ENCODE measurements around the gene EYS.
"Not testable (repeated sequence)": the region's sequence is repeated elsewhere in the genome, so short reads cannot be mapped to it uniquely, and the experiment has no call there.

Gene EYS

DNA sequence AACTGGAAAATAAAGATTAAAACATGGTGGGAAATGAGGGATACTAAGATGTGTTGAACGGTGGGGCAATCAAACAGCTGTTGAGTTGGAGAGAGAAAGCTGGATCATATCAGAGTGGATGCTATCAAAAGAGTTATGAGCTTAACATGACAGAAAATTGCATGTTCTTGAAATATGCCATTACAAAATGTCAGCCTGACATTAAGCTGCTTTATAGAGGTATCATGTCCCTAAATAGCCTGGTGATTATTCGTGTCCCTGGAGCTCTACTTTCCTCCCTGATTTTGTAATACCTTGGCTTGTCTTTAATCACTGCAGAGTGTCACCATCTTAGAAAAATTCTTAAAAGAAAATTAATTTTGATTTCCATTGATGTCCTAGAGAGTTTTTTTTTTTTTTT is 1848.3 kb downstream of the EYS start:
- H2AFZ ChIP-seq (ENCODE audit: low read depth), result no peak overlapping the region
- TF ChIP-seq, protein P1, sequence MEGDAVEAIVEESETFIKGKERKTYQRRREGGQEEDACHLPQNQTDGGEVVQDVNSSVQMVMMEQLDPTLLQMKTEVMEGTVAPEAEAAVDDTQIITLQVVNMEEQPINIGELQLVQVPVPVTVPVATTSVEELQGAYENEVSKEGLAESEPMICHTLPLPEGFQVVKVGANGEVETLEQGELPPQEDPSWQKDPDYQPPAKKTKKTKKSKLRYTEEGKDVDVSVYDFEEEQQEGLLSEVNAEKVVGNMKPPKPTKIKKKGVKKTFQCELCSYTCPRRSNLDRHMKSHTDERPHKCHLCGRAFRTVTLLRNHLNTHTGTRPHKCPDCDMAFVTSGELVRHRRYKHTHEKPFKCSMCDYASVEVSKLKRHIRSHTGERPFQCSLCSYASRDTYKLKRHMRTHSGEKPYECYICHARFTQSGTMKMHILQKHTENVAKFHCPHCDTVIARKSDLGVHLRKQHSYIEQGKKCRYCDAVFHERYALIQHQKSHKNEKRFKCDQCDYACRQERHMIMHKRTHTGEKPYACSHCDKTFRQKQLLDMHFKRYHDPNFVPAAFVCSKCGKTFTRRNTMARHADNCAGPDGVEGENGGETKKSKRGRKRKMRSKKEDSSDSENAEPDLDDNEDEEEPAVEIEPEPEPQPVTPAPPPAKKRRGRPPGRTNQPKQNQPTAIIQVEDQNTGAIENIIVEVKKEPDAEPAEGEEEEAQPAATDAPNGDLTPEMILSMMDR (conservative IDR thresholded peaks at IDR 0.05; ENCODE audit: low read depth, low read length), result no peak
- no peak overlapping the region for H3K4me2 ChIP-seq

DNA sequence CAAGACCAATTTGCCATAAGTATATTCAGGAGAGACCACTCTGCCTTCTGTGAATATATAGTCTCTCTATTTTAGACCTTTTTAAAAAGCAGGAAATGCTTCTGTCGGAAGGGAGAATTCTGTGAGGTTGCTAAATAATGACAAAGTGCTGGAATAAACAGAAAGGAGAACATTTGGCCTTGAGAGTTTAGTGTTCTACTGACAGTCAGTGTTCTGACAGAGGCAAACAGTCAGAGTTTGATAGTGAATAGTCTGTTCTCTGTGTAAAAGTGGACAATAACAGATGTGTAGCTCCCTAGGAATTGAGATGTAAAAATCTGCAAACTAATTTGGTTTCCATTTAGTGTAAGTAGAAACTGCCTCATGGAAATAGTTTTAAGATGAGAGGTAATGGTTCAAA is 1850.8 kb downstream of the EYS start:
- no peak overlapping the region for H3K9ac ChIP-seq
- no peak overlapping the region for H3K27ac ChIP-seq
- H2AFZ ChIP-seq (ENCODE audit: low read depth), result no peak overlapping the region
- H3K79me2 ChIP-seq (ENCODE audit: insufficient read depth, low read depth), result no peaks in the 10 kb centered on the region
- TF ChIP-seq, protein P1 (conservative IDR thresholded peaks at IDR 0.05; ENCODE audit: low read depth, low read length), result no peak
- H3K36me3 ChIP-seq (ENCODE audit: insufficient read depth), result no peaks in the 10 kb centered on the region
- H3K4me3 ChIP-seq (IDR thresholded peaks at IDR 0.05; ENCODE audit: insufficient read depth, low read depth, low read length), result no peak overlapping the region
- H4K20me1 ChIP-seq (ENCODE audit: insufficient read depth), result no peaks in the 10 kb centered on the region
- no peak overlapping the region for H3K4me2 ChIP-seq
- no peaks in the 10 kb centered on the region for H3K4me1 ChIP-seq (ENCODE audit: low read depth, poor library complexity, severe bottlenecking)
- no peaks in the 10 kb centered on the region for H3K27me3 ChIP-seq (ENCODE audit: insufficient read depth, low read depth)

More for the DNA sequence above, 1848.3 kb downstream of the EYS start:
- Histone ChIP-seq H3K9ac (no peak overlapping the region), H3K4me3 (IDR thresholded peaks at IDR 0.05; ENCODE audit: insufficient read depth, low read depth, low read length) (no peak overlapping the region), H3K27me3 (ENCODE audit: insufficient read depth, low read depth) (no peaks in the 10 kb centered on the region), H4K20me1 (ENCODE audit: insufficient read depth) (no peaks in the 10 kb centered on the region), H3K36me3 (ENCODE audit: insufficient read depth) (no peaks in the 10 kb centered on the region), H3K4me1 (ENCODE audit: low read depth, poor library complexity, severe bottlenecking) (no peaks in the 10 kb centered on the region), H3K79me2 (ENCODE audit: insufficient read depth, low read depth) (no peaks in the 10 kb centered on the region), H3K27ac (no peak overlapping the region)

DNA sequence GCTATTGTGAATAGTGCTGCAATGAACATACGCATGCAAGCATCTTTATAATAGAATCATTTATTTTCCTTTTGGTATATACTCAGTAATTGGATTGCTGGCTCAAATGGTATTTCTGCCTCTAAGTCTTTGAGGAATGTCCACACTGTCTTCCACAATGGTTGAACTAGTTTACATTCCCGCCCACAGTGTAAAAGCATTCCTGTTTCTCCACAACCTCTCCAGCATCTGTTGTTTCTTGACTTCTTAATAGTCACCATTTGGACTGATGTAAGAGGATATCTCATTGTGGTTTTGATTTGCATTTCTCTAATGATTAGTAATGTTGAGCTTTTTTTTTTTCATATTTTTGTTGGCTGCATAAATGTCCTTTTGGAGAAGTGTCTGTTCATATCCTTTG is 1862.7 kb downstream of the EYS start:
- H2AFZ ChIP-seq (ENCODE audit: low read depth), result no peak overlapping the region
- no peak overlapping the region for H3K27ac ChIP-seq
- no peaks in the 10 kb centered on the region for H4K20me1 ChIP-seq (ENCODE audit: insufficient read depth)
- H3K27me3 ChIP-seq (ENCODE audit: insufficient read depth, low read depth), result no peaks in the 10 kb centered on the region
- no peaks in the 10 kb centered on the region for H3K79me2 ChIP-seq (ENCODE audit: insufficient read depth, low read depth)
- TF ChIP-seq, protein P1 (conservative IDR thresholded peaks at IDR 0.05; ENCODE audit: low read depth, low read length), result no peak
- H3K4me1 ChIP-seq (ENCODE audit: low read depth, poor library complexity, severe bottlenecking), result no peaks in the 10 kb centered on the region
- no peak overlapping the region for H3K4me3 ChIP-seq (IDR thresholded peaks at IDR 0.05; ENCODE audit: insufficient read depth, low read depth, low read length)
- H3K36me3 ChIP-seq (ENCODE audit: insufficient read depth), result no peaks in the 10 kb centered on the region
- H3K9ac ChIP-seq, result no peak overlapping the region
- no peak overlapping the region for H3K4me2 ChIP-seq

DNA sequence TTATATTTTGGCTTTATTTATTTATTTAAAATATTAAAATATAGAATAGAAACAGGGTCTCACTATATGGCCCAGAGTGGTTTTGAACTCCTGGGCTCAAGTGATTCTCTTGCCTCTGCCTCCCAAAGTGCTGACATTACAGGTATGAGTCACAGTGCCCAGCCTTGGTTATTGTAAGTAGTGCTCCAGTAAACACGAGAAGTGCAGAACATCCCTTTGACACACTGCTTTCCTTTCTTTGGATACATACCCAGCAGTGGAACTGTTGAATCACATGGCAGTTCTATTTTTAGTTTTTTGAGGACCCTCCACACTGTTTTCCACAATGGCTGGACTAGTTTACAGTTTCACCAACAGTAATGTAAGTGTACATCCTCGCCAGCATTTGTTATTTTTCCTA is 1867.5 kb downstream of the EYS start:
- H3K79me2 ChIP-seq (ENCODE audit: insufficient read depth, low read depth), result no peaks in the 10 kb centered on the region
- H3K4me3 ChIP-seq (IDR thresholded peaks at IDR 0.05; ENCODE audit: insufficient read depth, low read depth, low read length), result no peak overlapping the region
- no peak overlapping the region for H3K4me2 ChIP-seq
- no peak overlapping the region for H3K27ac ChIP-seq
- TF ChIP-seq, protein P1 (conservative IDR thresholded peaks at IDR 0.05; ENCODE audit: low read depth, low read length), result no peak
- no peaks in the 10 kb centered on the region for H3K4me1 ChIP-seq (ENCODE audit: low read depth, poor library complexity, severe bottlenecking)
- H2AFZ ChIP-seq (ENCODE audit: low read depth), result no peak overlapping the region
- H4K20me1 ChIP-seq (ENCODE audit: insufficient read depth), result no peaks in the 10 kb centered on the region
- H3K27me3 ChIP-seq (ENCODE audit: insufficient read depth, low read depth), result no peaks in the 10 kb centered on the region
- no peaks in the 10 kb centered on the region for H3K36me3 ChIP-seq (ENCODE audit: insufficient read depth)
- H3K9ac ChIP-seq, result no peak overlapping the region

DNA sequence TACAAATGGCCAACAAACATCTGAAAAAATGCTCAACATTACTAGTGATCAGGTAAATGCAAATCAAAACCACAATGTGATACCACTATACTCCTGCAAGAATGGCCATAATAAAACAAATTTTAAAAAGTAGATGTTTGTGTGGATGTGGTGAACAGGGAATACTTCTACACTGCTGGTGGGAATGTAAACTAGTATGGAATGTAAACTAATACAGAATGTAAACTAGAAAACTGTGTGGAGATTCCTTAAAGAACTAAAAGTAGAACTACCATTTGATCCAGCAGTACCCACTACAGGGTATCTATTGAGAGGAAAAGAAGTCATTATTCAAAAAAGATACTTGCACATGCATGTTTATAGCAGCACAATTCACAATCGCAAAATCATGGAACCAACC is 1878.3 kb downstream of the EYS start:
- not testable (repeated sequence) for H3K4me1 ChIP-seq (ENCODE audit: low read depth, poor library complexity, severe bottlenecking); H3K4me3 ChIP-seq (IDR thresholded peaks at IDR 0.05; ENCODE audit: insufficient read depth, low read depth, low read length); H3K36me3 ChIP-seq (ENCODE audit: insufficient read depth); H3K27ac ChIP-seq; H3K9ac ChIP-seq; H4K20me1 ChIP-seq (ENCODE audit: insufficient read depth); H3K79me2 ChIP-seq (ENCODE audit: insufficient read depth, low read depth); H2AFZ ChIP-seq (ENCODE audit: low read depth); H3K27me3 ChIP-seq (ENCODE audit: insufficient read depth, low read depth); H3K4me2 ChIP-seq
